ENCODE measurements around the gene TMEM171.

Gene TMEM171

GRCh38 chr5:73152411-73153388, 32.3 kb downstream of the TMEM171 start:
- DNase-seq, result no peak

GRCh38 chr5:73153513-73153912, 33.1 kb downstream of the TMEM171 start:
- no peak for DNase-seq

- DNase-seq, result no peak
Measured at GRCh38 chr5:73154208-73155006, 34.0 kb downstream of the TMEM171 start.

GRCh38 chr5:73155271-73156222, 35.2 kb downstream of the TMEM171 start:
- DNase-seq, result no peak

- no peak for DNase-seq
Measured at GRCh38 chr5:73157414-73158303, 37.3 kb downstream of the TMEM171 start.

- no peak for DNase-seq
Measured at GRCh38 chr5:73158313-73158712, 37.9 kb downstream of the TMEM171 start.

- no peak for DNase-seq
Measured at GRCh38 chr5:73160239-73160671, 39.9 kb downstream of the TMEM171 start.

GRCh38 chr5:73170522-73170921, 50.1 kb downstream of the TMEM171 start:
- DNase-seq, result no peak

- DNase-seq, result no peak
Measured at GRCh38 chr5:73171495-73171894, 51.1 kb downstream of the TMEM171 start.

GRCh38 chr5:73172951-73173350, 52.6 kb downstream of the TMEM171 start, which contains the start of gene TMEM174:
TSS of gene TMEM174 (plus strand) at chr5:73173193. CDS start at chr5:73173244, 51 bp downstream.
- no peak for DNase-seq

- no peak for DNase-seq
Measured at GRCh38 chr5:73174100-73174815, 53.9 kb downstream of the TMEM171 start.

GRCh38 chr5:73176250-73176649, 55.9 kb downstream of the TMEM171 start:
- no peak for DNase-seq

- DNase-seq, result no peak
Measured at GRCh38 chr5:73178265-73178664, 57.9 kb downstream of the TMEM171 start.

- no peak for DNase-seq
Measured at GRCh38 chr5:73179730-73180129, 59.4 kb downstream of the TMEM171 start.

- DNase-seq, result no peak
Measured at GRCh38 chr5:73180566-73180965, 60.2 kb downstream of the TMEM171 start.
